Left lobe of liver (tissue), 2 donors: ENCODE results near the gene ATP2C1. TPM values are rescaled to one million over a fixed set of nuclear protein-coding genes. Genes with fewer than 3 reads are reported as not detected.
"Not testable (repeated sequence)": the region's sequence is repeated elsewhere in the genome, so short reads cannot be mapped to it uniquely, and the experiment has no call there.

ENCODE experiments used
- ATAC-seq: fragments of 200-7000 bp; cut with Tn5 transposase; one replicate; pipeline ENCODE4 v1.9.1; 2020; ENCODE audit warnings: mild to moderate bottlenecking, moderate library complexity
- DNase-seq: peaks from one replicate; pipeline ENCODE4 v3.0.0-alpha.2; 2020; ENCODE audit warnings: low spot score
- total RNA-seq: library from RNA; stranded (reverse); gene quantifications from one replicate; pipeline ENCODE4 v1.2.1, GENCODE V29; 2021
- donor health status: DM: no; HTN: no; CAD: no; lungs with moderate emphysema.
- donor health status: DM: no; HTN: yes; CAD: no.

ATP2C1 gene, protein sequence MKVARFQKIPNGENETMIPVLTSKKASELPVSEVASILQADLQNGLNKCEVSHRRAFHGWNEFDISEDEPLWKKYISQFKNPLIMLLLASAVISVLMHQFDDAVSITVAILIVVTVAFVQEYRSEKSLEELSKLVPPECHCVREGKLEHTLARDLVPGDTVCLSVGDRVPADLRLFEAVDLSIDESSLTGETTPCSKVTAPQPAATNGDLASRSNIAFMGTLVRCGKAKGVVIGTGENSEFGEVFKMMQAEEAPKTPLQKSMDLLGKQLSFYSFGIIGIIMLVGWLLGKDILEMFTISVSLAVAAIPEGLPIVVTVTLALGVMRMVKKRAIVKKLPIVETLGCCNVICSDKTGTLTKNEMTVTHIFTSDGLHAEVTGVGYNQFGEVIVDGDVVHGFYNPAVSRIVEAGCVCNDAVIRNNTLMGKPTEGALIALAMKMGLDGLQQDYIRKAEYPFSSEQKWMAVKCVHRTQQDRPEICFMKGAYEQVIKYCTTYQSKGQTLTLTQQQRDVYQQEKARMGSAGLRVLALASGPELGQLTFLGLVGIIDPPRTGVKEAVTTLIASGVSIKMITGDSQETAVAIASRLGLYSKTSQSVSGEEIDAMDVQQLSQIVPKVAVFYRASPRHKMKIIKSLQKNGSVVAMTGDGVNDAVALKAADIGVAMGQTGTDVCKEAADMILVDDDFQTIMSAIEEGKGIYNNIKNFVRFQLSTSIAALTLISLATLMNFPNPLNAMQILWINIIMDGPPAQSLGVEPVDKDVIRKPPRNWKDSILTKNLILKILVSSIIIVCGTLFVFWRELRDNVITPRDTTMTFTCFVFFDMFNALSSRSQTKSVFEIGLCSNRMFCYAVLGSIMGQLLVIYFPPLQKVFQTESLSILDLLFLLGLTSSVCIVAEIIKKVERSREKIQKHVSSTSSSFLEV
- 21.4 TPM for total RNA-seq

DNA sequence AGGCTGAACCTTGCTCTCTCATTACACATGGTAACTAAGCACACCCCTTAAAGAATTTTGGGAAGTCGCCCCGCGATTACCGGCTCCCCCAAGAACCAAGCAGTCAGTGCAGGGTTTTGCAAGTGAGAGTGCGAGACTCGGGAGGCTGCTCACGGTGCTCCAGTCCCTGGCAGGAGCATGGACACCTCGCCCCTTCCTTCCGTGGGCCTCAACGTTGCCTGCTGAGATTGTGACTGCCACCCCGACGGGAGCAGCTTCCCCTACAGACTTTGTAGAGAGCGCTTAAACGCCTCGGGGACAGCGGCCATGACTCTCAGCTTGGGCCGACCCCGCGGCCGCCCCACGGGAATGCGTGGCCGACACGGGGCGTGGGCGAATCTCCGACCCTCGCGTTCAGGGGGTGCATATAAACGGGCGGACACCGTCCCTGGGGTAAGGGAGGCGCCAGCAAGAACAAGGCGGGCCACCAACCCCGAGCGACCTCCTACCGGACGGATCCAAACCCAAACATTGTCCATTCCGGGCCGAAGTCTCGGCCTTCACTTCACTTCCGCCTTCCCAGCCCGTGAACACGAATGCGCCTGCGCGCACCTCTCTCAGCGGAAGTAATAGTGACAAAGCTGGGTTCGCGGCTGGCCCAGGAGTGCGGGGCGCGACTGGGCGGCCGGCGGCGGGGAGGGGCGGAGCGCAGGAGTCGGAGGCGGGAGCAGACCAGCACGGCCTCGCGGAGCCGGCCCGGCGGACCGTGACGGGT, at the start of gene ATP2C1:
Gene ATP2C1 (plus strand): TSS at position 709 of the 754 bp plus-strand sequence. CDS start 686 bp downstream, outside the sequence.
- DNase-seq (peak; percentile 97), ATAC-seq (peak; percentile 94)

DNA sequence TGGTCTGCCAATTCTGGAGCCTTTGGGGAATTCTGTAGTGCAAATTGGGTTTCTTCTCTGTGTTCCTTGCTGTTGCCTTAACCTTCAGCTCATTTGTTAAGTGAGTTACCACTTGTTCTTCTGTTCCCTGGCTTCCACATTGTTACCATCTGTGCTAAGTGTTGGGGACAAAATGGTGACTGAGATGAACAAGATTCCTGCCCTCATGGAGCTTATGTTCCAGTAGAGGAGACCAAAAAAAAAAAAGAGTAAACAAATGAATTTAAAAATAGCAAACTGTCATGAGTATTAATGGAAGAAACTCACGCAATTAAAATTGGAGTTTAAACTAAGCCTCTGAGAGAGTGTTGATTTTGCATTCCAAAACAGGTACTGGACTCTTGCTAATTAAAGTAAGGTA, 49.4 kb upstream of the ATP2C1 start:
- ATAC-seq (no peak), DNase-seq (no peak)

DNA sequence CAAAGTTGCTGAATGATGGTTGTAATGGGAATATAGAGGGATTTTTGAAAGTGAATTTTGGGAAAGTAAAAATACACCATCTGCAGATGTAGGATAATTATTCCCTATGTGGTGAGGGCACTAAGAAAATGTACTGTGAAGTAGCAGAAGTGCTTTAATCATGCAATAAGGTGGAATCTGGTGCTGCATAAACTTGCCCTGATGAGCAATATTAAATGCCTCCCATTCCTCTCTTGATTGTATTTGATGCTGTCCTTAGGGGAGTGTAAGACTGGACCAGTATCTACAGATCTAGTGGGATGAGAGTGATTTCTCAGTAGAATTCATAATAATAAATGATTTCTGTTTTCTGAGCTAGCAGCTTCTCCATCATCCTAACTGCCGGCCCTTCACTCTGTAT, 47.7 kb upstream of the ATP2C1 start:
- no peak for ATAC-seq
- DNase-seq, result no peak

DNA sequence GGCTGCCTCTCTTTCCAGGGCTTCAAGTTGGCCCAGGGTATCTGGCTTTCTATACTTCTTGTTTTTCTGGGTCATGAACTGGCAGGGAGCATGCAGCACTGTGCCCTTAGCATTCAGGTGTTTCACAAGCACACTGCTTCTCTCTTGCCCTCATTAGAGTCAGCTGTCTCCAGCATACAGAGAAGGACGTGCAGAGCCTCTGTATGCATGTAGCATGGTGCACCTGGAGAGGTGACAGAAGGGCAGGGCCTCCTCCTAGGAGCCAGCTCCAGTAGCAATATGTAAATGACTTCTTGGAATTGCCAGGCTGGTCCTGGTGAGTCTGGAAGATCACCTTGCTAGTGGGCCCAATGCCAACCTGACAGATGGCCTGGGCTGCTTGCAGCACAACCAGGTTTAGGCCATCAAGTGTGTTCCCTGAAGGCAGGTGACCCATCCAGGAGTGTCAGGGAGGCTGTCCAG, 44.8 kb upstream of the ATP2C1 start:
- peak; percentile 44 for ATAC-seq

DNA sequence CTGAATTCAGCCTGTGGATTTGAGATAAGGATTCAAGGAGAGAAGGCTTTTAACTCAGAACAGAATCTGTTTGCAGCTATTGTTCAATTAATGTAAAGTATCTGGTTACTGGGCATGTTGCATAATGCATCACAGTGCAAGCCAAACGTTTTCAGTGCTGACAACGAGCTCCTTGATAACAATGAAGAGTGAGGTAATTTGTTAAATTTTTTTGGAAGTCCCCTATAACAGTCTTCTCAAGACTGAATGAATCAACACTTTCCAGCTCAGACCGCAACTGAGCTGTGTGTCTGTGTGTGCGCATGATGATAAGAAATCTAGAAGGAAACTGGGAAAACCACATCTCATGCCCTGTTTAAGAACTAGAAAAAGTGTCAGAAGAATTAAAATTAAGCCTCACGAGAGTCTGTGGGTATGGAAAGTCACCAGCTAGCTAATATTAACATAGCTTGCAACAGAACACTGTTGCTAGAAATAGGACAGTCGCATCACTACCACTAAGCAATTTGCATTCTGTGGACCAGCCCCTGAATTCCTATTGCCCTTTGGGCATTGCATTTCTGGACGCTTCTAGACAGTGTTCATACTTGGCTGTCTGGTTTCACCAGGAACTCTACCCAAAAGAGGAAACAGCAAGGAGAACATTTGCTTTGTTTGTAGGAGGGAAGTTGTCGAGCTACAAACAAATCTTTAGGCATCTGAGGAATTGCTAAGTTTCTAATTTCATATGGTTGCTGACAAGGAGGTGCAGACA, 43.7 kb upstream of the ATP2C1 start:
- ATAC-seq (no peak), DNase-seq (no peak)

More for the DNA sequence above, 44.8 kb upstream of the ATP2C1 start:
- DNase-seq, result no peak

DNA sequence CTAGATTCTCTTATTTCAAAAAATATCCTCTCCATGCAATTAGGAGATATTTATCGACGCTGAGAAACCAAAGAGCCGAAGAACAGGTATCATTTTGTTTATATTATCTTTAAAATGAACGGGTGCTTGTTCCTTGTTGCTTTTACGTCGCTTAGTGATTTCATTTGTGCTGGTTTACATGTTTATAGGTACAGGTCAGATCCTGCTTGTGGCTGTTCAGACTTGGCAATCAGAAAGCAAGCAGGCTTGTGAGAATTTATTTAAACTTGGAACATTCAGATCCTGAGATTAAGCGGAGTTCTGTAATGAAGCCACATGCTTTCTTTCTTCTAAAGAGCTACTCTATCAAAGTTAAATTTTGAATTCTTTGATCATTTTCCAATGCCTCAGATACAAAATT, 43.0 kb upstream of the ATP2C1 start:
- DNase-seq (no peak), ATAC-seq (no peak)

DNA sequence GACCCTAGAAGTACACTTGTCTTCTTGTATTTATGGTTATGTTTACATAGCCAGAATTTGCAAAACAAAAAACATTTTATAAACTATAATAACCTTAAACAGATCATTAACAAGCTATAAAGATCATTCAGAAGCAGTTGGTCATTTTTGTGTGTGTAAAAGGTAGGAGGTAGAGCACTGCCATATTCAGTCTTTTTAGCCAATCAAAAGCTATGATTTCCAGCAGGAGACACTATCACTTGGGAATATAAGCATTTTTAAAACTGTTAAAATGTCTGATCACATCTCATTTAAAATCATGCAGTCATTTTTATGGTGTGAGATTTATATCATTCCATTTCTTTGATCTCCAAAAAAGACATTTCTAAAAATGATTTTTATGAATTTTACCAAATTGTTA, 42.6 kb upstream of the ATP2C1 start:
- DNase-seq (no peak), ATAC-seq (no peak)

DNA sequence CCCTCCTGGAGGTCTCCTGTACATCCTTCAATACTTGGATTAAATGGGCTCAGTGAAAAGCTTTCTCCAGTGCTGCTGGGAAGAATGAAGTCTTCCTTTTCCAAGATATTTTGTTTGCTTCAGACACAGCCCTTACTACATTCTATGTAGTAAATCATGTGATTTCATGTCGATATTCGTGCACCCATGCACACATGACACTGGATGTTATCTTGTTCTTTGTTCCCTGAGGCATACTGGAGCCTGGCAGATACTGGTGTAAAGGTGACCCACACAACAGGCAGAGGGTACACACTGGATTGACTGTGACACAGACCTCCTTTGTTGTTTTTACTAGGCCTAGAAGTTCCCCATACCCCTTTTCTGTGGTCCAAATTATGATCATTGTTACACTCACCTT, 40.3 kb upstream of the ATP2C1 start:
- ATAC-seq (no peak), DNase-seq (no peak)

DNA sequence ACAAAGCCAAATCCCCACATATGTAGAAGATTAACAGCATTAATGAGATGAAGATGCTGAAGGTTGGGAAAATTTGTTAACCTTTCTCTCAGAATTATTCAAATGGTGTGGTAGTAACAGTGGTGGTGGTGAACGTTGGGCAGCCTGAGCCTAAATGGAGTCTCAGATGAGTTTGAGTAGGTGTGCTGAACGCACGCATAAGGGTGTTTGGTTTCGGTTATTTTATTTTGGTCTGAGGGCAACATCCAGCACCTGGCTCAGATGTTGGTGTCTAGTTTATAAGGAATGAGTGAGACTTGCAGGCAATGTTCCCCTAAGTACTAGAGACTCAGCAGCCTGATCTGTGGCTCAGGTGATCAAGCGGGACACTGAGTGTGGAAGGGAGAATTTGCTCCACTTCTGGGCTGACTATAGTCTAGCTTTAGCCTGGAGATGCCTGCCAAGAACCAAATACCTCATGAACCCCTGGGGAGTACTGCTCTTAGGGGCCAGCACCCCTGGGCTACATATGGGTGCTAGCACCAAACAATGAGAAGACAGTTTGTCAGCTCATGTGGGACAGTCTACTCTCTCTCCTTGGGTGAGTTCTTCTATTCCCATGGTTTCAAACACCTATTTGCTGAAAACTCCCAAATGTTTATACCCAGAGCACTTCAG, 39.5 kb upstream of the ATP2C1 start:
- ATAC-seq (no peak), DNase-seq (no peak)

DNA sequence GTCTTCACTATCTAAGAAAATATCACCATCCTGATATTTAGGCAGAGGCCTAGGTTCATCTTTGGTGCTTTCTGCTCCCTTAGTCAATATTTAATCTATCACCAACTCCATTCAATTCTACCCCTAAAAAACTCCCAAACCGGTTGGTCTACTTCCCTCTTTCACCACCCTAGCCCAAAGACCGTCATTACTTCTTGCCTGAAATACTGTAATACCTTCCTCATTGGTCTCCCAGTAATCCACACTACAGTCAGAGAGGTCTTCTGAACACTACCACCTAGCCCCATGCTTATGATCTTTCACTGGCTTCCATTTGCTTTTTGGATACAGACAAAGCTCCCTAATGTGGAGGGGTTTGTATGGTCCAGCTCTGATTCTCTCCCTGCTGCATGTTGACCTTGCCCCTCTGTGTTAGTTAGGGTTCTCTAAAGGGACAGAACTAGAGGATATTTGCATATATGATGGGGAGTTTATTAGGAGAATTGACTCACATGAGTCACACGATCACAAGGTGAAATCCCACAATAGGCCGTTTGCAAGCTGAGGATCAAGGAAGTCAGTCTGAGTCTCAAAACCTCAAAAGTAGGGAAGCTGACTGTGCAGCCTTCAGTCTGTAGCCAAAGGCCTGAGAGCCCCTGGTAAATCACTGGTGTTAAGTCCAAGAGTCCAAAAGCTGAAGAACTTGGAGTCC, 36.4 kb upstream of the ATP2C1 start:
- no peak for DNase-seq

DNA sequence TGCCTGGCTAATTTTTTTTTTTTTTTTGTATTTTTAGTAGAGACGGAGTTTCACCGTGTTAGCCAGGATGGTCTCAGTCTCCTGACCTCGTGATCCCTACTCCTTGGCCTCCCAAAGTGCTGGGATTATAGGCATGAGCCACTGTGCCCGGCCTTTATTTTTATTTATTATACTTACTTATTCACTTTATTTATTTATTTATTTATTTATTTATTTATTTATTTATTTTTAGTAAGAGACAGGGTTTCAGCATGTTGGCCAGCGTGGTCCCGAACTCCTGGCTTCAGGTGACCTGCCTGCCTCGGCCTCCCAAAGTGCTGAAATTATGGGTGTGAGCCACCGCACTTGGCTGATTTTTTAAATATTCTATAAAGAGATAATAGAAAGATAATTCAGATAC, 31.8 kb upstream of the ATP2C1 start:
- ATAC-seq, DNase-seq: not testable (repeated sequence)

More for the DNA sequence above, 36.4 kb upstream of the ATP2C1 start:
- ATAC-seq, result no peak

DNA sequence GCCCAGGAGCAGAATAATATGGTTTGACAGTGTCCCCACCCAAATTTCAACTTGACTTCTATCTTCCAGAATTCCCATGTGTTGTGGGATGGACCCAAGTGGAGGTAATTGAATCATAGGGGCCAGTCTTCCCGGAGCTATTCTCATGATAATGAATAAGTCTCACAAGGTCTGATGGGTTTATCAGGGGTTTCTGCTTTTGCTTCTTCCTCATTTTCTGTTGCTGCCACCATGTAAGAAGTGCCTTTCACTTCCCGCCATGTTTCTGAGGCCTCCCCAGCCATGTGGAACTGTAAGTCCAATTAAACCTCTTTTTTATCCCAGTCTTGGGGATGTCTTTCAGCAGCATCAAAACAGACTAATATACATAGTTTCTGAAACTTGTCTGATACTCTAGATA, 28.4 kb upstream of the ATP2C1 start:
- DNase-seq, result no peak
- no peak for ATAC-seq

DNA sequence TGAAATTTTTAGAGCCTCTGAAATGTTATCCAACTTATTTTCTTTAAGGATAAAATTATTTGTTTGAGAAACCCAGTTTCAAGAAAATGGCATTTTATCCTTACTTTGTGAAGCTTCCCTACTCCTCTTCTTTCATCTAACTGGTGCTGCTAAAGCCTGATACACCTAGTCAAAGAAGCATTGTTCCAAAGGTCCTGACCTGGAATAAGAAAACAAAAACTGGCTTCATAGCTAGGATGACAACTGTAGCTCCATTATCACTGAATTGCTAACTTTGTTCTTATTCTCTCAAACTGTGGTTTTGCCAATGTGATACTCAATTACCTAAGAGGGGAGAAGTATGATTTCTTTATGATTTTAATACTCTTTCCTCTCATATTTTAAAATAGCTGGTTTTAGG, 27.6 kb upstream of the ATP2C1 start:
- DNase-seq (no peak), ATAC-seq (no peak)

DNA sequence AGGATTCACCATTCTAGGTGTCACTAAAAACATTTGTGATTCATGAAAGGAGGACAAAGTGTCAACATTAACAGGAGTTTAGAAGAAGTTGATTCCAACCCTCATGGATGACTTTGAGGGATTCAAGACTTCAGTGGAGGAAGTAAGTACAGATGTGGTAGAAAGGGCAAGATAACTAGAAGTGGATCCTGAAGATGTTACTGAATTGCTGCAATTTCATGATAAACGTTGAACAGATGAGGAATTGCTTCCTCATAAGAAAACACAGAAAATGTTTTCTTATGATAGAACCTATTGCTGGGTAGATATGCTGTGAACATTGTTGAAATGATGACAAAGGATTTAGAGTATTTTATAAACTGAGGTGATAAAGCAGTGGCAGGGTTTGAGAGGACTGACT, 23.5 kb upstream of the ATP2C1 start:
- no peak for ATAC-seq

DNA sequence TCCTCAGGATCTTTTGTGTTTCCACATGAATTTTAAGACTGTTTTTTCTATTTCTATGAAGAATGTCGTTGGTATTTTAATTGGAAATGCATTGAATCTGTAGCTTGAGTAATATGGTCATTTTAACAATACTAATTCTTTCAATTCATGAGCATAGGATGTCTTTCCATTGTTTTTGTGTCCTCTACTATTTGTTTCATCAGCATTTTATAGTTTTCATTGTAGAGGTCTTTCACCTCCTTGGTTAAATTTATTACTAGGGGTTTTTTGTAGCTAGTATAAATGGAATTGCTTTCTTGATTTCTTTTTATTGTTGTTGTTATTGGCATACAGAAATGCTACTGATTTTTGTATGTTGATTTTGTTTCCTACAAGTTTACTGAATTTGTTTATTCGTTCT, 17.3 kb upstream of the ATP2C1 start:
- no peak for DNase-seq
- ATAC-seq, result no peak

More for the DNA sequence above, 23.5 kb upstream of the ATP2C1 start:
- DNase-seq, result no peak

DNA sequence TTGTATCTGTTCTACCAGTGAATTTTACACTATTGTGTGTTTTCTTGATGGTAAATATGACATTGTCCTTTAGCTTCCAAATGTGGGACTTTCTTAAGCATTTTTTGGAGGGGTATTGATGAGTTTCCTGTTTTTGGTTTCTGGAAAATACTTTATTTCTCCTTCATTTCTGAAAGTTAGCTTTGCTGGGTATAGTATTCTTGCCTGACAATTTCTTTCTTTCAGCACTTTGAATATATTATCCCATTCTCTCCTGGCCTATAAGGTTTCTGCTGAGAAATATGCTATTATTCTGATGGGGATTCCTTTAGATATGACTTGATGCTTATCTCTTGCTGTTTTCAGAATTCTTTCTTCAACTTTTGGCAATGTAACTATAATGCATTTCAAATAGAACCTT, 15.4 kb upstream of the ATP2C1 start:
- ATAC-seq (no peak), DNase-seq (no peak)

DNA sequence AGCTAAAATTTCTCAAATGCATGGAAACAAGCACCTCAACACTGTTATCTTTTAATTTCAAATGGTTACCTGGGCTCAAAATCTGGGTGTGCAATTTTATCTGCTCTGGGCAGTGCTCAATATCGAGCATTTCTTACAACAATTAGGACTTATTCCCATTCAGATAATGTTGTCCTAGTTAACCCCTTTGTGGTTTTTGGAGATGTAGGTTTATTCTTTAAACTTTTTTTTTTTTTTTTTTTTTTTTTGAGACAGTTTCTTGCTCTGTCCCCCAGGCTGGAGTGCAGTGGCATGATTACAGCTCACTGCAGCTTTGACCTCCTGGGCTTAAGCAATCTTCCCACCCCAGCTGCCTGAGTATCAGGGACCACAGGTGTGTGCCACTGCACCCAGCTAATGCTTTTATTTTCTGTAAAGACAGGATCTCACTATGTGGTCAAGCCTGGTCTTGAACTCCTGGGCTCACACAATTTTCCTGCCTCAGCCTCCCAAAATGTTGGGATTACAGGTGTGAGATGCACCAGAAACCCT, 4.4 kb upstream of the ATP2C1 start:
- ATAC-seq, result no peak

DNA sequence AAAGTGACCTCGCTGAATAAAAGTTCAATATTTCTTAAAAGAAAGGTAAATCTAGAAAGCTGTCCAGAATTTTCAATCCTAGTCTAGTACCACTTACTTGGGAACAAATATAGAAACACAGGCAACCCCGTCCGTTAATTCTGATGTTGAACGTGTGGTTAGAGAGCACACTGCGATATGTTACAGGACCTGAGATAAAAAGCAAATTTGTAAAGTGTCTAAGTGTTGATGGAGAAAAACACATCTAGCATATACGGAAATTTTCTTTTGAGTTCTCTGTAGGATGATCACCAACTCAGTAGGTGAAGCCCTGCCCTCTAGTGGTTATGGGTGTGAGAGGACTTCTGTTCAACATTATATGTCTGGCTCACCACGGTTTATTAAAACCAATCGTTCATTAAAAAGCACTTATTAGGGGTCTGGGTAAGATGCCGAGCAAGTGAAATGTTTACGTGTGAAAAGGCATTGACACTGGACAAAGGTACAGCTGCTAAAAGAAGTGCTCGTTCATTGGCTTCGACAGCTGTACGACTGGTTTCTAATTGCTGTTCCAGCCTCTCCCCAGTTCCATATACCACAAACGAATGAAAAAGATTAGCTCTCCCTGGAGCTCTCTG, 1.0 kb upstream of the ATP2C1 start:
- peak; percentile 60 for DNase-seq
- ATAC-seq, result peak; percentile 69

More for the DNA sequence above, 4.4 kb upstream of the ATP2C1 start:
- DNase-seq, result no peak
